D721Med (cell line): ENCODE results near the gene ATP2B1.
"Not testable (repeated sequence)": the region's sequence is repeated elsewhere in the genome, so short reads cannot be mapped to it uniquely, and the experiment has no call there.

Source experiments
- DNase-seq: peaks from one replicate; pipeline ENCODE4 v3.0.0; 2011; ENCODE audit warnings: low spot score; ENCODE audit not compliant: insufficient read length
- FAIRE-seq: peaks from 2 replicates; lab custom pipeline; 2011; peaks lifted over from hg19 to GRCh38; lab: Jason Lieb, UNC
- TF ChIP-seq, protein P1 (sequence below): IDR thresholded peaks from 2 replicates; pipeline ENCODE4 v1.5.1; 2012; ENCODE audit warnings: mild to moderate bottlenecking, control low read depth; ENCODE audit not compliant: insufficient read depth; ENCODE audit errors: missing control alignments

The ATP2B1 gene

DNA sequence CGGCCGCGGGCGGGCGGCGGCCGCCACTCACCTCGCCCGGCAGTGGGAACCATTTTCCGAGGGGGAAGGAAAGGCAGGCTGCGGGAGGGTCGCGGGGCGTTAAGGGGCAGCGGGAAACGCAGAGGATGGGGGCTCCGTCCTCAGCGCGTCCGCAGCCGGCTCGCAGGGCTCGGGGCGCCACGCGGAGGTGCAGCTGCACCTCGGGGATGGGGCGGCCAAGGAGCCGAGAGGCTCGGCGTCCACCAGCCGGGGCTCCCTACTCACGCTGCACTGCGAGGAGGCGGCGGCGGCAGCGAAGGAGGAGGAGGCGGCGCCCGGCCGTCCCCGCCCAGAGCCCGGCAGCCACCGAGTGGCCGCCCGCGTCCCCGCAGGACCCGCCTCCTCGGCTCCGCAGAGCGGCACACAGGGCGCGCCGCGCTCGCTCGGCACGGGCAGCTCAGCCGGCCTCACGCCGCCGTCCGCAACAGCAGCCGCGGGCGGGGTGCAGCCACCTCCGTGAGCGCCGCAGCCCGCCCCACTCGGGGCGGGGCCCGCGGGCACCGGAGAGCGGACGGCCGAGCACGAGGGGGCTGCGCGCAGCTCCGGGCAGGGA, at the start of gene ATP2B1:
Gene ATP2B1 (minus strand): TSS at position 274 of the 592 bp plus-strand sequence. CDS start 52,952 bp downstream, outside the sequence.
- TF ChIP-seq, protein P1, sequence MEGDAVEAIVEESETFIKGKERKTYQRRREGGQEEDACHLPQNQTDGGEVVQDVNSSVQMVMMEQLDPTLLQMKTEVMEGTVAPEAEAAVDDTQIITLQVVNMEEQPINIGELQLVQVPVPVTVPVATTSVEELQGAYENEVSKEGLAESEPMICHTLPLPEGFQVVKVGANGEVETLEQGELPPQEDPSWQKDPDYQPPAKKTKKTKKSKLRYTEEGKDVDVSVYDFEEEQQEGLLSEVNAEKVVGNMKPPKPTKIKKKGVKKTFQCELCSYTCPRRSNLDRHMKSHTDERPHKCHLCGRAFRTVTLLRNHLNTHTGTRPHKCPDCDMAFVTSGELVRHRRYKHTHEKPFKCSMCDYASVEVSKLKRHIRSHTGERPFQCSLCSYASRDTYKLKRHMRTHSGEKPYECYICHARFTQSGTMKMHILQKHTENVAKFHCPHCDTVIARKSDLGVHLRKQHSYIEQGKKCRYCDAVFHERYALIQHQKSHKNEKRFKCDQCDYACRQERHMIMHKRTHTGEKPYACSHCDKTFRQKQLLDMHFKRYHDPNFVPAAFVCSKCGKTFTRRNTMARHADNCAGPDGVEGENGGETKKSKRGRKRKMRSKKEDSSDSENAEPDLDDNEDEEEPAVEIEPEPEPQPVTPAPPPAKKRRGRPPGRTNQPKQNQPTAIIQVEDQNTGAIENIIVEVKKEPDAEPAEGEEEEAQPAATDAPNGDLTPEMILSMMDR: no peak
- FAIRE-seq: no peak
- no peak for DNase-seq

GRCh38 chr12:89757987-89758386, 49.3 kb upstream of the ATP2B1 start:
- not testable (repeated sequence) for DNase-seq, FAIRE-seq

- DNase-seq (no peak), FAIRE-seq (no peak)
- TF ChIP-seq, protein P1: no peak
Observed at GRCh38 chr12:89756585-89757398, 48.2 kb upstream of the ATP2B1 start.

DNA sequence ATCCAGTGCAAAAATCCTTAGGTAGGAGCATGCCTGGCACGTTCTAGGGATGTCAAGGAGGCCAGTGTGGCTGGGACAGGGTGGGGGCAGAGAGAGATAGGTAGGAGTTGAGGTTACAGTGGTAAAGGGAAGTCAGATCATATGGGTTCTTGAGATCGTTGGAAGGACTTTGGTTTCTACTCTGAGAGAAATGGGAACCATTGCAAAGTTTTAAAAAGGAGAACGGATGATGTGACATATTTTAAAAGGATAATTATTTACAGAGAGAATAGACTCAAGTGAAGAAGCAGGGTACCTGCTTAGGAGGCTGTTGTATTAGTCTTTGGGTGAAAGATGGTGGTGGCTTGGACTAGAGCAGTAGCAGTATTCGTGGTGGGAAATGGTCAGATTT, 47.6 kb upstream of the ATP2B1 start:
- DNase-seq (no peak), FAIRE-seq (no peak)
- TF ChIP-seq, protein P1: no peak

- FAIRE-seq (no peak), DNase-seq (no peak)
- TF ChIP-seq, protein P1: no peak
Observed at GRCh38 chr12:89753997-89754396, 45.4 kb upstream of the ATP2B1 start.

DNA sequence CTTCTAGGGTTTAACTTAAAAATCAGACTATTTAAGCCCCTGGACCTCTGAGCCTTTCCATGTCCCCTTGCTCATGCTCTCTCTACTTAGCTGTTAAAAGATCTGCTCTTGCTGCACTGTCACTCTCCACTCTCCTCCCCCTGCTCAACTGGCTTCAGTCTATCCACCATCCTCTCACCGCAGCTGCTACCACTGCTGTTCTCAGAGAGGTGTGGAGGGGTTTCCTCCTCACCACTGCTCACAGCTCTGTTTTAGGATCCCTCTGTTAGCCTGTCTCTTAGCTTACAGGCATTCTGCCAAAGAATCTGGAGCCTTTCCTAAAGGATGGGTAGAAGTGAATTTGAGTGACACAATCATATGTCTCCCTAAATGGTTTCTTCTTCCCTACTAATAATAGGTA, 43.7 kb upstream of the ATP2B1 start:
- TF ChIP-seq, protein P1: no peak
- DNase-seq (no peak), FAIRE-seq (no peak)

GRCh38 chr12:89750389-89751351, 42.0 kb upstream of the ATP2B1 start:
- FAIRE-seq (no peak), DNase-seq (no peak)
- TF ChIP-seq, protein P1: no peak
